SK-N-SH (cell line): ENCODE results near the gene TANC1. TPM values are rescaled to one million over a fixed set of nuclear protein-coding genes. Genes with fewer than 3 reads are reported as not detected.

Source experiments
- CTCF ChIA-PET: fragments of 300-600, 350-600 bp; formaldehyde crosslinking; extraction: SDS; loops from one replicate; lab custom pipeline; 2021; lab: Yijun Ruan, JAX
- POLR2A ChIA-PET: fragments of 350-600 bp; sonication (Branson Sonifier 250); formaldehyde crosslinking; extraction: SDS; loops from one replicate; lab custom pipeline; 2020; ENCODE audit warnings: antibody characterized with exemption, inconsistent platforms; lab: Yijun Ruan, JAX
- DNase-seq: peaks from one replicate; pipeline ENCODE4 v3.0.0; 2012
- H2AFZ ChIP-seq: fragments of 200-600 bp; sonication (generic); 2 replicates; pipeline ENCODE4 v1.8.1; 2016; ENCODE audit warnings: antibody characterized with exemption, mild to moderate bottlenecking, low read depth
- H3F3A ChIP-seq: fragments of 200-600 bp; sonication (generic); replicated peaks from 2 replicates; pipeline ENCODE3; 2016; ENCODE audit warnings: antibody characterized with exemption, mild to moderate bottlenecking; ENCODE audit not compliant: insufficient read depth
- H3K27ac ChIP-seq, 2 experiments: fragments of 200-500 bp in 1 of 2; fragments of 200-600 bp in 1 of 2; sonication (Bioruptor generic) in 1 of 2; sonication (generic), shearing (Covaris generic) in 1 of 2; 2 replicates each; pipeline versions ENCODE4 v1.5.1 to v1.6.1; 2014 to 2016; ENCODE audit warnings: low read depth in 2 of 2, inconsistent platforms in 1 of 2, low read length in 1 of 2, mild to moderate bottlenecking in 1 of 2, mixed read lengths in 1 of 2
- H3K27me3 ChIP-seq: fragments of 200-600 bp; sonication (generic), shearing (Covaris generic); 2 replicates; pipeline ENCODE4 v1.6.1; 2016; ENCODE audit warnings: mixed run types; ENCODE audit not compliant: insufficient read depth
- H3K36me3 ChIP-seq, 2 experiments: fragments of 200-500 bp in 1 of 2; fragments of 200-600 bp in 1 of 2; sonication (Bioruptor generic) in 1 of 2; sonication (generic) in 1 of 2; replicated peaks in 1 of 2; 2 replicates each; pipeline versions ENCODE3 to v1.5.1; 2014 to 2016; ENCODE audit warnings: low read length in 1 of 2, mild to moderate bottlenecking in 1 of 2; ENCODE audit not compliant: insufficient read depth in 2 of 2, control insufficient read depth in 1 of 2
- H3K4me1 ChIP-seq, 2 experiments: fragments of 200-500 bp in 1 of 2; fragments of 200-600 bp in 1 of 2; sonication (Bioruptor generic) in 1 of 2; sonication (generic), shearing (Covaris generic) in 1 of 2; 2 replicates each; pipeline versions ENCODE4 v1.5.1 to v1.6.1; 2014 to 2016; ENCODE audit warnings: low read depth in 1 of 2, low read length in 1 of 2, mixed run types in 1 of 2; ENCODE audit not compliant: insufficient read depth in 2 of 2, control insufficient read depth in 1 of 2
- H3K4me2 ChIP-seq: fragments of 200-600 bp; sonication (generic), shearing (Covaris generic); 2 replicates; pipeline ENCODE4 v1.6.1; 2017; ENCODE audit warnings: mixed run types
- H3K4me3 ChIP-seq, 2 experiments: fragments of 200-500 bp in 1 of 2; fragments of 200-600 bp in 1 of 2; sonication (Bioruptor generic) in 1 of 2; sonication (generic), shearing (Covaris generic) in 1 of 2; 2 replicates each; pipeline versions ENCODE4 v1.5.1 to v1.8.1; 2014 to 2016; ENCODE audit warnings: low read depth in 2 of 2, inconsistent platforms in 1 of 2, low read length in 1 of 2, mild to moderate bottlenecking in 1 of 2, mixed read lengths in 1 of 2, moderate library complexity in 1 of 2
- H3K79me2 ChIP-seq: fragments of 200-600 bp; sonication (generic); 2 replicates; pipeline ENCODE4 v1.8.1; 2017; ENCODE audit warnings: mild to moderate bottlenecking; ENCODE audit not compliant: insufficient read depth
- H3K9ac ChIP-seq: fragments of 200-600 bp; sonication (generic); 2 replicates; pipeline ENCODE4 v1.6.1; 2017; ENCODE audit warnings: mixed run types
- H3K9me2 ChIP-seq: fragments of 200-600 bp; sonication (generic); 2 replicates; pipeline ENCODE4 v1.6.1; 2017; ENCODE audit warnings: mixed run types
- H3K9me3 ChIP-seq: fragments of 200-600 bp; sonication (generic); 2 replicates; pipeline ENCODE4 v1.6.1; 2017; ENCODE audit warnings: mixed run types, mild to moderate bottlenecking, moderate library complexity
- H4K20me1 ChIP-seq: fragments of 200-600 bp; sonication (generic); 2 replicates; pipeline ENCODE4 v1.6.1; 2017; ENCODE audit warnings: mild to moderate bottlenecking, mixed run types; ENCODE audit not compliant: insufficient read depth
- CHD2 ChIP-seq: fragments of 150-350 bp; IDR thresholded peaks from 2 replicates; pipeline ENCODE4 v1.6.1; 2018; ENCODE audit warnings: low read length; ENCODE audit not compliant: partially characterized antibody
- EZH2phosphoT487 ChIP-seq: fragments of 200-600 bp; sonication (generic); IDR thresholded peaks from 2 replicates; pipeline ENCODE4 v1.6.1; 2017; ENCODE audit warnings: low read depth, mixed run types, mild to moderate bottlenecking, antibody characterized with exemption, moderate library complexity, borderline replicate concordance
- FOSL2 ChIP-seq: IDR thresholded peaks from 2 replicates; pipeline ENCODE4 v1.4.0; 2012; ENCODE audit warnings: low read depth, mild to moderate bottlenecking, moderate library complexity, borderline replicate concordance
- FOXJ3 ChIP-seq: sonication (generic); formaldehyde crosslinking; IDR thresholded peaks from 2 replicates; pipeline ENCODE4 v1.5.1; 2020; ENCODE audit warnings: mild to moderate bottlenecking, missing genetic modification reagents
- GABPA ChIP-seq: IDR thresholded peaks from 2 replicates; pipeline ENCODE4 v1.4.0; 2012; ENCODE audit warnings: low read depth, mild to moderate bottlenecking
- JUND ChIP-seq: IDR thresholded peaks from 2 replicates; pipeline ENCODE4 v1.4.0; 2012
- NRF1 ChIP-seq: IDR thresholded peaks from 2 replicates; pipeline ENCODE4 v1.6.1; 2012; ENCODE audit warnings: low read depth, mild to moderate bottlenecking, low read length
- PBX3 ChIP-seq: IDR thresholded peaks from 2 replicates; pipeline ENCODE4; 2012
- POLR2AphosphoS5 ChIP-seq: IDR thresholded peaks from 2 replicates; pipeline ENCODE4 v1.6.1; 2012; ENCODE audit warnings: low read depth, low read length
- RFX5 ChIP-seq: IDR thresholded peaks from 2 replicates; pipeline ENCODE4 v1.6.1; 2012; ENCODE audit warnings: mild to moderate bottlenecking, improper control_type of control experiment, low read length
- SIN3A ChIP-seq: IDR thresholded peaks from 2 replicates; pipeline ENCODE4 v1.6.1; 2012; ENCODE audit warnings: low read depth, mild to moderate bottlenecking, low read length, moderate library complexity, borderline replicate concordance
- SMC3 ChIP-seq: IDR thresholded peaks from 2 replicates; pipeline ENCODE4 v1.6.1; 2012; ENCODE audit warnings: low read depth, low read length, improper control_type of control experiment
- TAF1 ChIP-seq: IDR thresholded peaks from 2 replicates; pipeline ENCODE4 v1.6.1; 2012; ENCODE audit warnings: low read depth, mild to moderate bottlenecking, low read length, moderate library complexity, borderline replicate concordance
- WGBS: methylation state at CpG from one replicate; pipeline ENCODE4 v1.1.6; 2017; ENCODE audit warnings: low lambda C conversion rate; 5-methylcytosine and 5-hydroxymethylcytosine counted together
- polyA plus RNA-seq, 3 experiments: library from polyadenylated mRNA; depleted of rRNA; stranded (reverse); fragments of >200 nt; gene quantifications; 2 replicates each; pipeline ENCODE4 v1.2.3, GENCODE V29; 2012
- TF ChIP-seq, protein P1 (sequence below): IDR thresholded peaks from 2 replicates; pipeline ENCODE4 v1.4.0; 2012; ENCODE audit warnings: low read depth, borderline replicate concordance

Gene TANC1
- polyA plus RNA-seq, 1 of the 3 experiments (the other 2 are of a cell fraction), result 19.2 TPM

- H3K4me2 ChIP-seq, result no peak overlapping the region
These were observed 181.9 kb downstream of the TANC1 start for GRCh38 chr2:159150280-159150746.

GRCh38 chr2:159151198-159152127 lies 183.0 kb downstream of the TANC1 start:
- Histone ChIP-seq H2AFZ (no peak overlapping the region), H3K4me1 (peaks cover 4 to 16% of the 10 kb centered on the region in 2 experiments; a peak in 2 of 4 replicates), H3K27ac (no peak overlapping the region), H3K4me3 (no peak overlapping the region), H3K36me3 (peaks cover 10 to 56% of the 10 kb centered on the region in 2 experiments), H3K9me2 (no peaks in the 10 kb centered on the region), H3K4me2 (no peak overlapping the region), H3K27me3 (no peaks in the 10 kb centered on the region), H3K79me2 (no peaks in the 10 kb centered on the region), H3K9me3 (no peaks in the 10 kb centered on the region), H3K9ac (no peak overlapping the region), H3F3A (no peaks in the 10 kb centered on the region), H4K20me1 (no peaks in the 10 kb centered on the region)
- ChIA-PET CTCF (interaction anchor here (0.6 to 1.5 kb wide), 3 partner anchors 12 to 959 kb away, joined by 3 read pairs; no protein-coding TSS in a partner anchor), POLR2A (no interaction called here)
- no peak for DNase-seq
- TF ChIP-seq JUND (no peak), NRF1 (no peak), TAF1 (no peak), SMC3 (no peak), CHD2 (no peak), POLR2AphosphoS5 (no peak), PBX3 (no peak), SIN3A (no peak), FOXJ3 (no peak)
- TF ChIP-seq, protein P1, sequence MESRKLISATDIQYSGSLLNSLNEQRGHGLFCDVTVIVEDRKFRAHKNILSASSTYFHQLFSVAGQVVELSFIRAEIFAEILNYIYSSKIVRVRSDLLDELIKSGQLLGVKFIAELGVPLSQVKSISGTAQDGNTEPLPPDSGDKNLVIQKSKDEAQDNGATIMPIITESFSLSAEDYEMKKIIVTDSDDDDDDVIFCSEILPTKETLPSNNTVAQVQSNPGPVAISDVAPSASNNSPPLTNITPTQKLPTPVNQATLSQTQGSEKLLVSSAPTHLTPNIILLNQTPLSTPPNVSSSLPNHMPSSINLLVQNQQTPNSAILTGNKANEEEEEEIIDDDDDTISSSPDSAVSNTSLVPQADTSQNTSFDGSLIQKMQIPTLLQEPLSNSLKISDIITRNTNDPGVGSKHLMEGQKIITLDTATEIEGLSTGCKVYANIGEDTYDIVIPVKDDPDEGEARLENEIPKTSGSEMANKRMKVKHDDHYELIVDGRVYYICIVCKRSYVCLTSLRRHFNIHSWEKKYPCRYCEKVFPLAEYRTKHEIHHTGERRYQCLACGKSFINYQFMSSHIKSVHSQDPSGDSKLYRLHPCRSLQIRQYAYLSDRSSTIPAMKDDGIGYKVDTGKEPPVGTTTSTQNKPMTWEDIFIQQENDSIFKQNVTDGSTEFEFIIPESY, result no peak
- WGBS, result 92% methylated on average over 5 of the region's 5 CpGs

More at GRCh38 chr2:159150280-159150746, 181.9 kb downstream of the TANC1 start:
- TF ChIP-seq GABPA (no peak), FOSL2 (no peak), EZH2phosphoT487 (no peak), SMC3 (no peak), RFX5 (no peak)
- TF ChIP-seq, protein P1, result no peak
- Histone ChIP-seq H3F3A (no peaks in the 10 kb centered on the region), H3K79me2 (no peaks in the 10 kb centered on the region), H3K9me2 (no peaks in the 10 kb centered on the region), H2AFZ (no peak overlapping the region), H3K4me3 (no peak overlapping the region), H3K27me3 (no peaks in the 10 kb centered on the region), H4K20me1 (no peaks in the 10 kb centered on the region), H3K9me3 (no peaks in the 10 kb centered on the region), H3K27ac (no peak overlapping the region), H3K36me3 (peaks cover 10 to 49% of the 10 kb centered on the region in 2 experiments), H3K9ac (no peak overlapping the region), H3K4me1 (peaks cover 4 to 13% of the 10 kb centered on the region in 2 experiments; a peak in 2 of 4 replicates)
- ChIA-PET POLR2A (no interaction called here), CTCF (interaction anchor here (1.5 kb wide), 1 partner anchor 12 kb away, joined by 3 read pairs; no protein-coding TSS in a partner anchor)
- no peak for DNase-seq
- WGBS, result over 99% methylated on average over 8 of the region's 8 CpGs
